ENCODE measurements around the gene NRCAM. TPM values are rescaled to one million over a fixed set of nuclear protein-coding genes. Genes with fewer than 3 reads are reported as not detected.

The NRCAM gene
- total RNA-seq, 1 experiment from 2014 or later = 45.7 TPM

DNA sequence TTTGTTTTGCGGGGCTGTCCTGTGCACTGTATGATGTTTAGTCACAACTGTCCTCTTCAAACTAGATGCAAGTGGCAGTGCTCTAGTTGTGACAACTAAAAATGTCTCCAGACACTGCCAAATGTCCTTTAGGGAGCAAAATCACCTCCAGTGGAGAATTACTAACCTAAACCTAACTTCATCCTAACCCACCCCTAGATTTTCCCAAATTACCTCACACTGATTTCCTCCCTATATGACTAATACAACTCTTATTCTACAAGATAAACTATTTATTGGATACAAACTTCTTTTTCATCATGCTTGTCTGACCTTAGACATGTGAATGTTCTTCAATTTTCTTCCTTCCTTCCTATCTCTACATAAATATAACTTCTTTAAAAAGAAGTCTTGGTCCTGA is 43.3 kb upstream of the NRCAM start:
- no peaks in the 10 kb centered on the region for H3K36me3 ChIP-seq (ENCODE audit: insufficient read depth, low read length, poor library complexity, severe bottlenecking)
- intact Hi-C loops (cut with micrococcal nuclease; ENCODE audit: unreplicated experiment) = no loop called here
- H3K4me3 ChIP-seq (ENCODE audit: low read depth, low read length, poor library complexity, severe bottlenecking) = no peak overlapping the region
- peaks cover 7% of the 10 kb centered on the region for H3K4me1 ChIP-seq (ENCODE audit: insufficient read depth, low read length, poor library complexity, severe bottlenecking)
- no TSS peak for BruUV-seq (replicated peaks)
- H3K9me3 ChIP-seq (ENCODE audit: low read depth, low read length, poor library complexity, severe bottlenecking) = no peaks in the 10 kb centered on the region
- ChIA-PET CTCF (no interaction called here), POLR2A (ENCODE audit: low non-redundant PET) (no interaction called here)
- DNase-seq (ENCODE audit: low spot score) = no peak
- peak overlapping the region; percentile 1 for H3K27ac ChIP-seq (ENCODE audit: low read depth, low read length, poor library complexity, severe bottlenecking)
- no peaks in the 10 kb centered on the region for H3K27me3 ChIP-seq (replicated peaks; ENCODE audit: insufficient read depth, low read depth, low read length, poor library complexity)
- TF ChIP-seq, protein P1, sequence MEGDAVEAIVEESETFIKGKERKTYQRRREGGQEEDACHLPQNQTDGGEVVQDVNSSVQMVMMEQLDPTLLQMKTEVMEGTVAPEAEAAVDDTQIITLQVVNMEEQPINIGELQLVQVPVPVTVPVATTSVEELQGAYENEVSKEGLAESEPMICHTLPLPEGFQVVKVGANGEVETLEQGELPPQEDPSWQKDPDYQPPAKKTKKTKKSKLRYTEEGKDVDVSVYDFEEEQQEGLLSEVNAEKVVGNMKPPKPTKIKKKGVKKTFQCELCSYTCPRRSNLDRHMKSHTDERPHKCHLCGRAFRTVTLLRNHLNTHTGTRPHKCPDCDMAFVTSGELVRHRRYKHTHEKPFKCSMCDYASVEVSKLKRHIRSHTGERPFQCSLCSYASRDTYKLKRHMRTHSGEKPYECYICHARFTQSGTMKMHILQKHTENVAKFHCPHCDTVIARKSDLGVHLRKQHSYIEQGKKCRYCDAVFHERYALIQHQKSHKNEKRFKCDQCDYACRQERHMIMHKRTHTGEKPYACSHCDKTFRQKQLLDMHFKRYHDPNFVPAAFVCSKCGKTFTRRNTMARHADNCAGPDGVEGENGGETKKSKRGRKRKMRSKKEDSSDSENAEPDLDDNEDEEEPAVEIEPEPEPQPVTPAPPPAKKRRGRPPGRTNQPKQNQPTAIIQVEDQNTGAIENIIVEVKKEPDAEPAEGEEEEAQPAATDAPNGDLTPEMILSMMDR (conservative IDR thresholded peaks at IDR 0.05; ENCODE audit: low read depth, low read length) = no peak
- TF ChIP-seq EZH2 (IDR thresholded peaks at IDR 0.05; ENCODE audit: borderline replicate concordance, low read depth, low read length, poor library complexity, severe bottlenecking) = no peak

DNA sequence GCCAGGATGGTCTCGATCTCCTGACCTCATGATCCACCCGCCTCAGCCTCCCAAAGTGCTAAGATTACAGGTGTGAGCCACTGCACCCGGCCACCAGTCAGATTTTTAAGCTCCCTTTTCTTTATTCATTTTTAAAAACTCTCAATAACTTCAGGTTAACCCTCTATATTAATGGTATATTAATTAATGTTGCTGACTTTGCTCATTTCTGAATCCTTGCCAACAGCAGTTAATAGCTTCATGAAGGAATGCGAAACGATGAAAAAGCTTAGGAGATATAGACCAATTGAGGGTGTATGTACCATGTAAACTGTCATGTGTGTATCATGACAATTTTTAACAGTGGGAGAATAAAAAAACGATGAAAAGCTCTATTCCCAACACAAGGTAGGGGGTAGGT is 42.2 kb upstream of the NRCAM start:
- no peaks in the 10 kb centered on the region for H3K27me3 ChIP-seq (replicated peaks; ENCODE audit: insufficient read depth, low read depth, low read length, poor library complexity)
- intact Hi-C loops (cut with micrococcal nuclease; ENCODE audit: unreplicated experiment) = no loop called here
- ChIA-PET CTCF (no interaction called here), POLR2A (ENCODE audit: low non-redundant PET) (no interaction called here)
- peaks cover 4% of the 10 kb centered on the region for H3K4me1 ChIP-seq (ENCODE audit: insufficient read depth, low read length, poor library complexity, severe bottlenecking)
- no peaks in the 10 kb centered on the region for H3K9me3 ChIP-seq (ENCODE audit: low read depth, low read length, poor library complexity, severe bottlenecking)
- no TSS peak for BruUV-seq (replicated peaks)
- H3K4me3 ChIP-seq (ENCODE audit: low read depth, low read length, poor library complexity, severe bottlenecking) = no peak overlapping the region
- no peaks in the 10 kb centered on the region for H3K36me3 ChIP-seq (ENCODE audit: insufficient read depth, low read length, poor library complexity, severe bottlenecking)
- H3K27ac ChIP-seq (ENCODE audit: low read depth, low read length, poor library complexity, severe bottlenecking) = no peak overlapping the region
- no peak for DNase-seq (ENCODE audit: low spot score)
- TF ChIP-seq, protein P1 (conservative IDR thresholded peaks at IDR 0.05; ENCODE audit: low read depth, low read length) = no peak
- TF ChIP-seq EZH2 (IDR thresholded peaks at IDR 0.05; ENCODE audit: borderline replicate concordance, low read depth, low read length, poor library complexity, severe bottlenecking) = no peak

DNA sequence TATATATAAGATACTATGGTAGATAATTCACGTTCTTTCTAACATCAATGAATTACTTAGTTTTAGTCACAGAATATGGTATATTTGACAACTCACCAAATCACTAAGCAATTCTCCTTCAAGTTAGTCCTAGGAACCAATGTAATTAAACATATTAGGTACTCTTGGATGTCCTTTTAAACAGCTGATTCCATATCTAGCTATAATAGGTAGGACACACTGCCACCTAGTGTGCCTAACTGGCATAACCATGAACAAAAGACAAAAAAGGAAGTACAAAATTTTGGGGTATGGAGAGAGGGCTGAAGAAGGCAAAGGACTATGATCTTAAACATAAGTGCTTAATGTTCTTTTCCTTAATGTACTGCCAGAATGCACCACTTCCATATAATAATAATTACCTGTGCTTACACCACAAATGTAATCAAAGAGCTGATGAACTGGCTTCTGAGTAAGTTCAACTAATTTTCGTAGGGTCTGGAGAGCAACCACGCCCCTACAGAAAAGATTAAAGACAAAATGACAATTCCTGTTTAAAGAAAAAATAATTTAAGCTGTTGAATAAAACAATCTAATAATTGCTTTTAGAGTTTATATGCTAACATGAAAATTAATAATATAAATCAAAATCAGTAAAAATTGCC is 41.0 kb upstream of the NRCAM start:
- no peak for TF ChIP-seq EZH2 (IDR thresholded peaks at IDR 0.05; ENCODE audit: borderline replicate concordance, low read depth, low read length, poor library complexity, severe bottlenecking)
- TF ChIP-seq, protein P1 (conservative IDR thresholded peaks at IDR 0.05; ENCODE audit: low read depth, low read length) = peak; percentile 90
- Histone ChIP-seq H3K27ac (ENCODE audit: low read depth, low read length, poor library complexity, severe bottlenecking) (no peak overlapping the region), H3K4me3 (ENCODE audit: low read depth, low read length, poor library complexity, severe bottlenecking) (no peak overlapping the region), H3K36me3 (ENCODE audit: insufficient read depth, low read length, poor library complexity, severe bottlenecking) (no peaks in the 10 kb centered on the region), H3K4me1 (ENCODE audit: insufficient read depth, low read length, poor library complexity, severe bottlenecking) (no peaks in the 10 kb centered on the region), H3K27me3 (replicated peaks; ENCODE audit: insufficient read depth, low read depth, low read length, poor library complexity) (no peaks in the 10 kb centered on the region), H3K9me3 (ENCODE audit: low read depth, low read length, poor library complexity, severe bottlenecking) (no peaks in the 10 kb centered on the region)
- intact Hi-C loops (cut with micrococcal nuclease; ENCODE audit: unreplicated experiment) = loop anchor here (1.0 to 2.0 kb wide), 2 partner anchors 314 to 383 kb away; no protein-coding TSS in a partner anchor
- no TSS peak for BruUV-seq (replicated peaks)
- DNase-seq (ENCODE audit: low spot score) = peak; percentile 77
- ChIA-PET POLR2A (ENCODE audit: low non-redundant PET) (interaction anchor here (0.6 kb wide), 2 partner anchors 40 to 296 kb away, joined by 3 read pairs; no protein-coding TSS in a partner anchor), CTCF (interaction anchor here (0.6 kb wide), 1 partner anchor 50 kb away, joined by 11 read pairs; no protein-coding TSS in a partner anchor)

Measured in A673 (cell line).